B cell (primary cell): ENCODE data around the gene ZDHHC20.

Experiments
- EZH2 ChIP-seq: IDR thresholded peaks from 2 replicates; pipeline ENCODE4 v1.6.1; 2012; ENCODE audit warnings: borderline replicate concordance, low read depth, mild to moderate bottlenecking, moderate library complexity, low read length; ENCODE audit not compliant: insufficient read depth, poor library complexity, severe bottlenecking
- TF ChIP-seq, protein P1 (sequence below): fragments of 200-600 bp; IDR thresholded peaks from one replicate; pipeline ENCODE4 v1.8.0; 2022; ENCODE audit warnings: antibody characterized with exemption, mild to moderate bottlenecking

DNA sequence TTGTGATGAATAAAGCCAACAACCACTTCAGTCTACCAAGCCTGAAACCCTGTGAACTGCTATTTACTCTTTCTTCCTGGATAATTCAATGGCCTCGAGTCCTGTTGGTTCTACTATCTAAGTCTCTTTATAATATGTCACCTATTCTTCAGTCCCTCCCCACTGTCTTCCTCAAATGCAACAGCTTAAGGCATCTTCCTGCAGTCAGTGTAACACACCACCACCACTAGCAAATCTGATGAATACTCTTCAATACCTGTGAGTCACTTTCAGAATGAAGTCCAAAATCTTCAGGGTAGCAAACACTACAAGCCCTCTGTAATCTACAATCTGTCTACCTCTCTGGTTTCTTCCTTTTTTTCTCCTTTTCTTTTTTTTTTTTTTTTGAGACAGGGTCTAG lies 32.9 kb downstream of the ZDHHC20 start:
- TF ChIP-seq, protein P1, sequence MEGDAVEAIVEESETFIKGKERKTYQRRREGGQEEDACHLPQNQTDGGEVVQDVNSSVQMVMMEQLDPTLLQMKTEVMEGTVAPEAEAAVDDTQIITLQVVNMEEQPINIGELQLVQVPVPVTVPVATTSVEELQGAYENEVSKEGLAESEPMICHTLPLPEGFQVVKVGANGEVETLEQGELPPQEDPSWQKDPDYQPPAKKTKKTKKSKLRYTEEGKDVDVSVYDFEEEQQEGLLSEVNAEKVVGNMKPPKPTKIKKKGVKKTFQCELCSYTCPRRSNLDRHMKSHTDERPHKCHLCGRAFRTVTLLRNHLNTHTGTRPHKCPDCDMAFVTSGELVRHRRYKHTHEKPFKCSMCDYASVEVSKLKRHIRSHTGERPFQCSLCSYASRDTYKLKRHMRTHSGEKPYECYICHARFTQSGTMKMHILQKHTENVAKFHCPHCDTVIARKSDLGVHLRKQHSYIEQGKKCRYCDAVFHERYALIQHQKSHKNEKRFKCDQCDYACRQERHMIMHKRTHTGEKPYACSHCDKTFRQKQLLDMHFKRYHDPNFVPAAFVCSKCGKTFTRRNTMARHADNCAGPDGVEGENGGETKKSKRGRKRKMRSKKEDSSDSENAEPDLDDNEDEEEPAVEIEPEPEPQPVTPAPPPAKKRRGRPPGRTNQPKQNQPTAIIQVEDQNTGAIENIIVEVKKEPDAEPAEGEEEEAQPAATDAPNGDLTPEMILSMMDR = no peak
- TF ChIP-seq EZH2 = no peak
